Measurements from ENCODE around the gene ITGBL1. TPM values are rescaled to one million over a fixed set of nuclear protein-coding genes. Genes with fewer than 3 reads are reported as not detected.

Gene ITGBL1
- not detected for total RNA-seq
- total RNA-seq (2013): not detected

- Histone ChIP-seq H3K27me3 (ENCODE audit: control insufficient read depth, insufficient read depth, low read length) (peaks cover 3% of the 10 kb centered on the region), H3K4me3 (ENCODE audit: low read length) (no peak within 1 kb of the TSS), H3K4me1 (ENCODE audit: control insufficient read depth, insufficient read depth, low read length) (no peaks in the 10 kb centered on the region), H3K27ac (ENCODE audit: low read length) (no peak within 1 kb of the TSS), H3K9me3 (ENCODE audit: control insufficient read depth, insufficient read depth, low read length) (no peaks in the 10 kb centered on the region), H3K36me3 (ENCODE audit: control insufficient read depth, insufficient read depth, low read length) (no peaks in the 10 kb centered on the region)
- no peak for DNase-seq
- TF ChIP-seq, protein P1, sequence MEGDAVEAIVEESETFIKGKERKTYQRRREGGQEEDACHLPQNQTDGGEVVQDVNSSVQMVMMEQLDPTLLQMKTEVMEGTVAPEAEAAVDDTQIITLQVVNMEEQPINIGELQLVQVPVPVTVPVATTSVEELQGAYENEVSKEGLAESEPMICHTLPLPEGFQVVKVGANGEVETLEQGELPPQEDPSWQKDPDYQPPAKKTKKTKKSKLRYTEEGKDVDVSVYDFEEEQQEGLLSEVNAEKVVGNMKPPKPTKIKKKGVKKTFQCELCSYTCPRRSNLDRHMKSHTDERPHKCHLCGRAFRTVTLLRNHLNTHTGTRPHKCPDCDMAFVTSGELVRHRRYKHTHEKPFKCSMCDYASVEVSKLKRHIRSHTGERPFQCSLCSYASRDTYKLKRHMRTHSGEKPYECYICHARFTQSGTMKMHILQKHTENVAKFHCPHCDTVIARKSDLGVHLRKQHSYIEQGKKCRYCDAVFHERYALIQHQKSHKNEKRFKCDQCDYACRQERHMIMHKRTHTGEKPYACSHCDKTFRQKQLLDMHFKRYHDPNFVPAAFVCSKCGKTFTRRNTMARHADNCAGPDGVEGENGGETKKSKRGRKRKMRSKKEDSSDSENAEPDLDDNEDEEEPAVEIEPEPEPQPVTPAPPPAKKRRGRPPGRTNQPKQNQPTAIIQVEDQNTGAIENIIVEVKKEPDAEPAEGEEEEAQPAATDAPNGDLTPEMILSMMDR (IDR thresholded peaks at IDR 0.05): no peak
- no peaks in the 10 kb centered on the region for H3K36me3 Mint-ChIP-seq
- no peak within 1 kb of the TSS for H3K27ac Mint-ChIP-seq
- peaks cover 9 to 19% of the 10 kb centered on the region in 2 donors for H3K27me3 Mint-ChIP-seq (ENCODE audit: low read depth in 2 of 2)
- H3K9me3 Mint-ChIP-seq: peaks cover 0 to 3% of the 10 kb centered on the region in 2 donors
- 76% methylated on average over 17 of the region's 18 CpGs for WGBS (ENCODE audit: insufficient coverage)
- H3K4me3 Mint-ChIP-seq: peak within 1 kb of the TSS; percentile 31
- intact Hi-C loops (cut with micrococcal nuclease): no loop called here
- ATAC-seq: no peak
- H3K4me1 Mint-ChIP-seq: no peaks in the 10 kb centered on the region
Observed at GRCh38 chr13:101452519-101453485, at the start of gene ITGBL1. Gene ITGBL1, plus strand, starts transcription at chr13:101452675. Its CDS starts 159 bp downstream, at chr13:101452834.

DNA sequence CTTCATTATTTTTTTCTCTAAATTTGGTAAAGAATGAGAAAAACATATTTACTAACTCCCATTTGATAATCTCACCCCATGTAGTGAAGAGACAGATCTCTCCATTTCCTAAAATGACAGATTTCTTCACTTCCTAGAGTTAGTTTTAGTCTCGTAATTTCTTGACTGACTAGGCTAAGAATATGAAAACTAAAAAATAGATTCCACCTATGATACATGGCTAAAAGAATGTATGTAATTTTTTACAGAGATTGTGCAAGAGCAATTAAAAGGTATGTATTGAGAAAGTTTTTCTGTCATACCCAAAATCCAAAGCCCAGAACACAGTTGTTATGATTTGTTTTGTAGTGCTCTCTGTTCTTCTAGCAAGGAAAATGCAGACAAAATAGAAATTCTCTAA lies 45.7 kb upstream of the ITGBL1 start:
- Histone ChIP-seq H3K4me1 (ENCODE audit: control insufficient read depth, insufficient read depth, low read length) (no peaks in the 10 kb centered on the region), H3K36me3 (ENCODE audit: control insufficient read depth, insufficient read depth, low read length) (no peaks in the 10 kb centered on the region), H3K27ac (ENCODE audit: low read length) (no peak overlapping the region), H3K4me3 (ENCODE audit: low read length) (no peak overlapping the region), H3K9me3 (ENCODE audit: control insufficient read depth, insufficient read depth, low read length) (no peaks in the 10 kb centered on the region), H3K27me3 (ENCODE audit: control insufficient read depth, insufficient read depth, low read length) (no peaks in the 10 kb centered on the region)
- Mint-ChIP-seq H3K9me3 (peaks cover 7 to 11% of the 10 kb centered on the region in 2 donors), H3K4me1 (no peaks in the 10 kb centered on the region), H3K36me3 (no peaks in the 10 kb centered on the region), H3K4me3 (no peak overlapping the region), H3K27ac (no peak overlapping the region), H3K27me3 (ENCODE audit: low read depth in 2 of 2) (peaks cover 0 to 3% of the 10 kb centered on the region in 2 donors)
- TF ChIP-seq, protein P1 (IDR thresholded peaks at IDR 0.05): no peak
- DNase-seq: no peak
- no peak for ATAC-seq
- intact Hi-C loops (cut with micrococcal nuclease): no loop called here
- WGBS (ENCODE audit: insufficient coverage): no CpG with 5 or more reads among the region's 1 CpG

- H3K36me3 Mint-ChIP-seq: no peaks in the 10 kb centered on the region
- no peak for ATAC-seq
- TF ChIP-seq, protein P1 (IDR thresholded peaks at IDR 0.05): no peak
- Histone ChIP-seq H3K4me3 (ENCODE audit: low read length) (no peak overlapping the region), H3K27me3 (ENCODE audit: control insufficient read depth, insufficient read depth, low read length) (no peaks in the 10 kb centered on the region), H3K27ac (ENCODE audit: low read length) (no peak overlapping the region), H3K9me3 (ENCODE audit: control insufficient read depth, insufficient read depth, low read length) (no peaks in the 10 kb centered on the region), H3K4me1 (ENCODE audit: control insufficient read depth, insufficient read depth, low read length) (no peaks in the 10 kb centered on the region), H3K36me3 (ENCODE audit: control insufficient read depth, insufficient read depth, low read length) (no peaks in the 10 kb centered on the region)
- H3K9me3 Mint-ChIP-seq: peaks cover 9 to 10% of the 10 kb centered on the region in 2 donors
- no peak overlapping the region for H3K4me3 Mint-ChIP-seq
- intact Hi-C loops (cut with micrococcal nuclease): no loop called here
- no peak for DNase-seq
- WGBS (ENCODE audit: insufficient coverage): 83% methylated on average over 9 of the region's 9 CpGs
- no peak overlapping the region for H3K27ac Mint-ChIP-seq
- H3K27me3 Mint-ChIP-seq (ENCODE audit: low read depth in 2 of 2): peaks cover 0 to 5% of the 10 kb centered on the region in 2 donors
- no peaks in the 10 kb centered on the region for H3K4me1 Mint-ChIP-seq
Observed at GRCh38 chr13:101408154-101408553, 44.3 kb upstream of the ITGBL1 start.
